Endothelial cell of umbilical vein (primary cell): Measurements from ENCODE around the gene CEP70. TPM values are rescaled to one million over a fixed set of nuclear protein-coding genes. Genes with fewer than 3 reads are reported as not detected.
"Not testable (repeated sequence)": the region's sequence is repeated elsewhere in the genome, so short reads cannot be mapped to it uniquely, and the experiment has no call there.

Source experiments
- BruUV-seq: library from RNA; stranded (reverse); fragments of 400-500 nt; replicated peaks from 2 replicates; lab custom pipeline; 2021; lab: Mats Ljungman, UMichigan
- CTCF ChIA-PET: fragments of 300-600, 350-600 bp; sonication (Branson Sonifier 250); formaldehyde crosslinking; loops from one replicate; lab custom pipeline; 2021; ENCODE audit warnings: antibody characterized with exemption, inconsistent platforms; lab: Charles Lee
- POLR2A ChIA-PET: fragments of 300-600, 350-600 bp; sonication (Branson Sonifier 250); formaldehyde crosslinking; loops from one replicate; lab custom pipeline; 2021; ENCODE audit warnings: antibody characterized with exemption, inconsistent platforms; lab: Charles Lee
- DNase-seq: peaks from one replicate; pipeline ENCODE4 v3.0.0-alpha.2; 2011; ENCODE audit warnings: low read depth, low spot score
- FAIRE-seq: peaks from 2 replicates; lab custom pipeline; 2011; peaks lifted over from hg19 to GRCh38; lab: Jason Lieb, UNC
- H2AFZ ChIP-seq: 2 replicates; pipeline ENCODE4 v1.6.0; 2012; ENCODE audit warnings: low read depth, low read length, control low read depth, inconsistent platforms
- H3K27ac ChIP-seq: 2 replicates; pipeline ENCODE4 v1.5.1; 2011; ENCODE audit warnings: low read depth, mild to moderate bottlenecking, control low read depth, low read length, moderate library complexity; ENCODE audit not compliant: insufficient read depth
- H3K27me3 ChIP-seq, 2 experiments: 2 replicates each; pipeline versions ENCODE4 v1.6.0 to v1.6.1; 2011; ENCODE audit warnings: low read length in 2 of 2, mixed read lengths in 1 of 2; ENCODE audit not compliant: control insufficient read depth in 2 of 2, insufficient read depth in 2 of 2
- H3K36me3 ChIP-seq, 2 experiments: 2 replicates in 1 of 2; 3 replicates in 1 of 2; pipeline ENCODE4 v1.5.1; 2011; ENCODE audit warnings: low read length in 2 of 2, mild to moderate bottlenecking in 1 of 2, moderate library complexity in 1 of 2; ENCODE audit not compliant: control insufficient read depth in 2 of 2, insufficient read depth in 2 of 2; ENCODE audit errors: extremely low read depth in 1 of 2
- H3K4me1 ChIP-seq: 3 replicates; pipeline ENCODE4 v1.5.1; 2011; ENCODE audit warnings: mild to moderate bottlenecking, low read length; ENCODE audit not compliant: control insufficient read depth, insufficient read depth; ENCODE audit errors: extremely low read depth
- H3K4me2 ChIP-seq: 2 replicates; pipeline ENCODE4 v1.6.1; 2011; ENCODE audit warnings: low read length, control low read depth, mixed read lengths; ENCODE audit not compliant: insufficient read depth
- H3K4me3 ChIP-seq, 3 experiments: fragments of 200-600 bp in 1 of 3; sonication (generic), shearing (Covaris generic) in 1 of 3; replicated peaks in 1 of 3; 2 replicates each; pipeline ENCODE4 v1.5.1; 2011 to 2016; ENCODE audit warnings: control low read depth in 3 of 3, low read length in 3 of 3, mild to moderate bottlenecking in 2 of 3, inconsistent platforms in 1 of 3, low read depth in 1 of 3, moderate library complexity in 1 of 3; ENCODE audit not compliant: insufficient read depth in 1 of 3
- H3K79me2 ChIP-seq: 2 replicates; pipeline ENCODE4 v1.6.0; 2012; ENCODE audit warnings: low read length, inconsistent platforms; ENCODE audit not compliant: control insufficient read depth, insufficient read depth
- H3K9ac ChIP-seq: replicated peaks from 2 replicates; pipeline ENCODE3; 2011; ENCODE audit warnings: low read length, control low read depth; ENCODE audit not compliant: insufficient read depth; ENCODE audit errors: extremely low read depth
- H3K9me1 ChIP-seq: replicated peaks from 3 replicates; pipeline ENCODE4 v1.6.0; 2011; ENCODE audit warnings: mild to moderate bottlenecking, low read length; ENCODE audit not compliant: control insufficient read depth, insufficient read depth; ENCODE audit errors: extremely low read depth
- H3K9me3 ChIP-seq: replicated peaks from 2 replicates; pipeline ENCODE4 v1.5.1; 2012; ENCODE audit warnings: low read length, inconsistent platforms; ENCODE audit not compliant: control insufficient read depth, insufficient read depth
- H4K20me1 ChIP-seq: replicated peaks from 2 replicates; pipeline ENCODE3; 2011; ENCODE audit warnings: mild to moderate bottlenecking, low read length; ENCODE audit not compliant: control insufficient read depth, insufficient read depth; ENCODE audit errors: extremely low read depth
- EZH2 ChIP-seq: IDR thresholded peaks from 2 replicates; pipeline ENCODE4 v1.6.1; 2012; ENCODE audit warnings: borderline replicate concordance, low read depth, mild to moderate bottlenecking, moderate library complexity, low read length, inconsistent platforms; ENCODE audit not compliant: severe bottlenecking
- FOS ChIP-seq: IDR thresholded peaks from 2 replicates; pipeline ENCODE4 v1.6.1; 2011; ENCODE audit warnings: mild to moderate bottlenecking, low read length, moderate library complexity, borderline replicate concordance; ENCODE audit not compliant: insufficient read depth
- GATA2 ChIP-seq: IDR thresholded peaks from 2 replicates; pipeline ENCODE4 v1.7.0; 2011; ENCODE audit warnings: low read depth, mild to moderate bottlenecking, moderate library complexity, mixed read lengths, low read length; ENCODE audit not compliant: insufficient read length, insufficient read depth
- JUN ChIP-seq: IDR thresholded peaks from 2 replicates; pipeline ENCODE4 v1.6.1; 2011; ENCODE audit warnings: borderline replicate concordance, low read depth; ENCODE audit not compliant: insufficient read length, insufficient read depth
- MYC ChIP-seq: IDR thresholded peaks from one replicate; pipeline ENCODE4 v1.6.1; 2011; ENCODE audit warnings: mild to moderate bottlenecking, low read depth, low read length
- POLR2A ChIP-seq: IDR thresholded peaks from 2 replicates; pipeline ENCODE4 v1.6.1; 2012; ENCODE audit warnings: low read depth, mild to moderate bottlenecking, control low read depth, low read length
- POLR2AphosphoS5 ChIP-seq: IDR thresholded peaks from 2 replicates; pipeline ENCODE4 v1.6.1; 2012; ENCODE audit warnings: low read depth, mild to moderate bottlenecking, control low read depth, low read length, moderate library complexity; ENCODE audit not compliant: insufficient read depth
- dilution Hi-C: fragments of 300-500 bp; cut with MboI; formaldehyde crosslinking; loops from one replicate; pipeline ENCODE4 v1.15.0; 2019; ENCODE audit warnings: low sequenced_read_pairs; ENCODE audit not compliant: extremely low pct_ligation_motif_present
- intact Hi-C: fragments of 100-400 bp; cut with micrococcal nuclease; formaldehyde crosslinking; loops from one replicate; pipeline ENCODE4 v1.10.0; 2022
- polyA plus RNA-seq, 4 experiments: library from polyadenylated mRNA; depleted of rRNA in 3 of 4; stranded (reverse) in 3 of 4; unstranded in 1 of 4; fragments of >200 nt; gene quantifications; 2 replicates each; pipeline versions ENCODE4 v1.2.1 to v1.2.3, GENCODE V29; 2011 to 2012; ENCODE audit warnings: missing spikeins in 1 of 4
- total RNA-seq: library from RNA; stranded (reverse); gene quantifications from 2 replicates; pipeline ENCODE4 v1.2.3, GENCODE V29; 2021
- TF ChIP-seq, protein P1 (sequence below), 2 donors: IDR thresholded peaks; 1 replicate in 1 of 2; 2 replicates in 1 of 2; pipeline ENCODE4 v1.5.1; 2011; ENCODE audit warnings: low read length in 2 of 2, mild to moderate bottlenecking in 2 of 2, moderate library complexity in 2 of 2, control low read depth in 1 of 2, inconsistent platforms in 1 of 2, low read depth in 1 of 2; ENCODE audit not compliant: insufficient read depth in 1 of 2; ENCODE audit errors: extremely low read depth in 1 of 2
- TF ChIP-seq, protein P2 (sequence below): IDR thresholded peaks from 2 replicates; pipeline ENCODE4 v1.6.1; 2011; ENCODE audit not compliant: insufficient read depth, insufficient read length

CEP70 gene
- total and polyA plus RNA-seq, 2 donors (not counting 3 experiments of a cell fraction or from before 2014, with no cell fraction given): 2.1 to 16.9 TPM

DNA sequence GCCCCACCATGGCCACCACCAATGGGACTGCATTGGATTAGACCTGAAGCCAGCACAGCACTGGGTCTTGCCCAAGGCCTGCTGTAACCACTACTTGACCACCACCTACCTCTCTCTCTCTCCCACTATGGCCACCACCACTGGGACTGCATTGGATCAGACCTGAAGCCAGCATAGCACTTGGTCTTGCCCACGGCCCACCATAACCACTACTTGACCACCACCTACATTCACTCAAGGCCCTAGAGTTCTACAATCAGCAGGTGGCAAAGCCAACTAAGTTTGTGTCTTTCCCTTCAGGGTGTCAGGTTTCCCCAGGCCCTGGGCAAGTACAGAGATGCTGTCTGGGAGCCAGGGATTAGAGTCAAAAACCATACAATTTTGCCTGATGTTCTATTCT lies 102.1 kb downstream of the CEP70 start:
- FAIRE-seq: no peak
- H3K9ac ChIP-seq: no peak overlapping the region

DNA sequence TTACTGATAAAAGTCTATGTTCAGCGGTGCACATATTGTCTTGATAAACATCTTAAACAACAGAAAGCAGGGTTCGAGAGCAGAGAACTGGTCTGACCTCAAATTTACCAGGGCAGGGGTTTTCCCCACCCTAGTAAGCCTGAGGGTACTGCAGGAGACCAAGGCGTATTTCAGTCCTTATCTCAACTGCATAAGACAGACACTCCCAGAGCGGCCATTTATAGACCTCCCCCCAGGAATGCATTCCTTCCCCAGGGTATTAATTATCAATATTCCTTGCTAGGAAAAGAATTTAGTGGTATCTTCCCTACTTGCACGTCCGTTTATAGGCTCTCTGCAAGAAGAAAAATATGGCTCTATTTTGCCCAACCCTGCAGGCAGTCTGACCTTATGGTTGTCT lies 107.5 kb downstream of the CEP70 start:
- H3K9ac ChIP-seq, DNase-seq, H4K20me1 ChIP-seq, H3K9me3 ChIP-seq, H3K4me1 ChIP-seq, BruUV-seq, CTCF ChIA-PET, intact Hi-C loops, FAIRE-seq, H3K4me2 ChIP-seq, H3K4me3 ChIP-seq, H3K27ac ChIP-seq, H3K9me1 ChIP-seq, H3K27me3 ChIP-seq, H3K79me2 ChIP-seq, H2AFZ ChIP-seq, POLR2A ChIA-PET, H3K36me3 ChIP-seq, dilution Hi-C loops: not testable (repeated sequence)

More for the DNA sequence above, 102.1 kb downstream of the CEP70 start:
- Histone ChIP-seq H3K79me2 (no peaks in the 10 kb centered on the region), H3K4me3 (no peak overlapping the region), H3K9me1 (no peaks in the 10 kb centered on the region), H2AFZ (no peak overlapping the region), H3K4me1 (peaks cover 3% of the 10 kb centered on the region), H3K4me2 (no peak overlapping the region), H3K27ac (no peak overlapping the region), H4K20me1 (no peaks in the 10 kb centered on the region), H3K9me3 (no peaks in the 10 kb centered on the region), H3K27me3 (no peaks in the 10 kb centered on the region), H3K36me3 (no peaks in the 10 kb centered on the region)
- DNase-seq: no peak
- BruUV-seq: no TSS peak
- dilution Hi-C loops: no loop called here
- TF ChIP-seq GATA2 (no peak), EZH2 (no peak), POLR2AphosphoS5 (no peak), MYC (no peak), POLR2A (no peak), FOS (no peak), JUN (no peak)
- TF ChIP-seq, protein P1, sequence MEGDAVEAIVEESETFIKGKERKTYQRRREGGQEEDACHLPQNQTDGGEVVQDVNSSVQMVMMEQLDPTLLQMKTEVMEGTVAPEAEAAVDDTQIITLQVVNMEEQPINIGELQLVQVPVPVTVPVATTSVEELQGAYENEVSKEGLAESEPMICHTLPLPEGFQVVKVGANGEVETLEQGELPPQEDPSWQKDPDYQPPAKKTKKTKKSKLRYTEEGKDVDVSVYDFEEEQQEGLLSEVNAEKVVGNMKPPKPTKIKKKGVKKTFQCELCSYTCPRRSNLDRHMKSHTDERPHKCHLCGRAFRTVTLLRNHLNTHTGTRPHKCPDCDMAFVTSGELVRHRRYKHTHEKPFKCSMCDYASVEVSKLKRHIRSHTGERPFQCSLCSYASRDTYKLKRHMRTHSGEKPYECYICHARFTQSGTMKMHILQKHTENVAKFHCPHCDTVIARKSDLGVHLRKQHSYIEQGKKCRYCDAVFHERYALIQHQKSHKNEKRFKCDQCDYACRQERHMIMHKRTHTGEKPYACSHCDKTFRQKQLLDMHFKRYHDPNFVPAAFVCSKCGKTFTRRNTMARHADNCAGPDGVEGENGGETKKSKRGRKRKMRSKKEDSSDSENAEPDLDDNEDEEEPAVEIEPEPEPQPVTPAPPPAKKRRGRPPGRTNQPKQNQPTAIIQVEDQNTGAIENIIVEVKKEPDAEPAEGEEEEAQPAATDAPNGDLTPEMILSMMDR (IDR thresholded peaks at IDR 0.05; ENCODE audit: extremely low read depth in 1 of 2, insufficient read depth in 1 of 2, low read depth in 1 of 2, low read length in 2 of 2): no peak
- TF ChIP-seq, protein P2, sequence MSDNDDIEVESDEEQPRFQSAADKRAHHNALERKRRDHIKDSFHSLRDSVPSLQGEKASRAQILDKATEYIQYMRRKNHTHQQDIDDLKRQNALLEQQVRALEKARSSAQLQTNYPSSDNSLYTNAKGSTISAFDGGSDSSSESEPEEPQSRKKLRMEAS: no peak
- ChIA-PET POLR2A (no interaction called here), CTCF (interaction anchor here (1.4 kb wide), 1 partner anchor 13 kb away, joined by 4 read pairs; no protein-coding TSS in a partner anchor)
- intact Hi-C loops: no loop called here

DNA sequence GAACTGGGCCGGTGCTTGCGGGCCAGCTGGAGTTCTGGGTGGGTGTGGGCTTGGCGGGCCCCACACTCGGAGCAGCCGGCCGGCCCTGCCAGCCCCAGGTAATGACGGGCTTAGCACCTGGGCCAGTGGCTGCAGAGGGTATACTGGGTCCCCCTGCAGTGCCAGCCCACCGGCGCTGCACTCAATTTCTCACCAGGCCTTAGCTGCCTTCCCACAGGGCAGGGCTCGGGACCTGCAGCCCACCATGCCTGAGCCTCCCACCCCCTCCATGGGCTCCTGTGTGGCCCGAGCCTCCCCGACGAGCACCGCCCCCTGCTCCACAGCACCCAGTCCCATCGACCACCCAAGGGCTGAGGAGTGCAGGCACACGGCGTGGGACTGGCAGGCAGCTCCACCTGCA lies 109.4 kb downstream of the CEP70 start:
- H4K20me1 ChIP-seq, DNase-seq, POLR2A ChIA-PET, H3K9me3 ChIP-seq, H3K27ac ChIP-seq, H3K4me2 ChIP-seq, H3K9ac ChIP-seq, H3K27me3 ChIP-seq, dilution Hi-C loops, H3K4me3 ChIP-seq, H3K79me2 ChIP-seq, H2AFZ ChIP-seq, BruUV-seq, intact Hi-C loops, H3K4me1 ChIP-seq, H3K36me3 ChIP-seq, FAIRE-seq, H3K9me1 ChIP-seq: not testable (repeated sequence)
- CTCF ChIA-PET: interaction anchor here (1.5 kb wide), 1 partner anchor 431 kb away, joined by 4 read pairs; no protein-coding TSS in a partner anchor
